HepG2 (cell line): ENCODE results near the gene AGO4. TPM values are rescaled to one million over a fixed set of nuclear protein-coding genes. Genes with fewer than 3 reads are reported as not detected.
A peak's percentile ranks its signal among the peaks of the same experiment; 100 is the strongest.

Experiments
- ATAC-seq: fragments of 200-7000 bp; cut with Tn5 transposase; 3 replicates; pipeline ENCODE4 v1.9.1; 2020; ENCODE audit warnings: mild to moderate bottlenecking, moderate library complexity
- BruUV-seq: library from RNA; stranded (reverse); fragments of 400-500 nt; replicated peaks from 2 replicates; lab custom pipeline; 2021; lab: Mats Ljungman, UMichigan
- CTCF ChIA-PET: fragments of 300-600 bp; formaldehyde crosslinking; extraction: SDS; loops from one replicate; lab custom pipeline; 2021; ENCODE audit warnings: low total read pairs, inconsistent platforms, low intra/inter-chr PET ratio; lab: Yijun Ruan, JAX
- POLR2A ChIA-PET: fragments of 350-600 bp; sonication (Branson Sonifier 250); formaldehyde crosslinking; loops from one replicate; lab custom pipeline; 2020; ENCODE audit warnings: antibody characterized with exemption, inconsistent platforms; lab: Yijun Ruan, JAX
- DNase-seq: peaks from one replicate; pipeline ENCODE4 v3.0.0-alpha.2; 2015; ENCODE audit warnings: low spot score
- FAIRE-seq: peaks from 3 replicates; lab custom pipeline; 2011; peaks lifted over from hg19 to GRCh38; lab: Jason Lieb, UNC
- H2AFZ ChIP-seq: one replicate; pipeline ENCODE4 v1.6.1; 2011; ENCODE audit warnings: low read length, inconsistent platforms
- H3K27ac ChIP-seq: fragments of 300-600 bp; 3 replicates; pipeline ENCODE4 v1.8.0; 2011; ENCODE audit warnings: mixed run types, mild to moderate bottlenecking, mixed read lengths, low read length, inconsistent platforms; ENCODE audit not compliant: insufficient read depth; ENCODE audit errors: extremely low read length
- H3K27me3 ChIP-seq, 2 experiments: fragments of 200-600 bp in 1 of 2; 2 replicates in 1 of 2; 3 replicates in 1 of 2; pipeline versions ENCODE4 v1.6.0 to v1.8.0; 2011; ENCODE audit warnings: low read length in 2 of 2, mild to moderate bottlenecking in 2 of 2, moderate library complexity in 2 of 2, inconsistent platforms in 1 of 2; ENCODE audit not compliant: insufficient read depth in 2 of 2, control insufficient read depth in 1 of 2
- H3K36me3 ChIP-seq, 2 experiments: fragments of 200-600 bp in 1 of 2; replicated peaks in 1 of 2; 2 replicates in 1 of 2; 3 replicates in 1 of 2; pipeline versions ENCODE4 v1.5.1 to v1.8.0; 2011; ENCODE audit warnings: low read length in 2 of 2, inconsistent platforms in 1 of 2; ENCODE audit not compliant: insufficient read depth in 2 of 2, control insufficient read depth in 1 of 2
- H3K4me1 ChIP-seq: 2 replicates; pipeline ENCODE4 v1.5.1; 2012; ENCODE audit warnings: low read length, inconsistent platforms; ENCODE audit not compliant: insufficient read depth
- H3K4me2 ChIP-seq: 2 replicates; pipeline ENCODE4 v1.6.0; 2011; ENCODE audit warnings: low read depth, low read length, inconsistent platforms
- H3K4me3 ChIP-seq, 3 experiments: fragments of 200-600 bp in 1 of 3; sonication (generic), shearing (Covaris generic) in 1 of 3; replicated peaks in 1 of 3; 2 replicates each; pipeline ENCODE4 v1.5.1; 2011 to 2016; ENCODE audit warnings: low read length in 3 of 3, inconsistent platforms in 2 of 3, low read depth in 2 of 3, mild to moderate bottlenecking in 2 of 3, control low read depth in 1 of 3, mixed read lengths in 1 of 3; ENCODE audit not compliant: insufficient read depth in 1 of 3
- H3K79me2 ChIP-seq: one replicate; pipeline ENCODE4 v1.6.1; 2011; ENCODE audit warnings: low read length, inconsistent platforms; ENCODE audit not compliant: insufficient read depth
- H3K9ac ChIP-seq: 2 replicates; pipeline ENCODE4 v1.6.0; 2011; ENCODE audit warnings: mild to moderate bottlenecking, low read depth, low read length, inconsistent platforms; ENCODE audit not compliant: insufficient read depth
- H3K9me3 ChIP-seq: 2 replicates; pipeline ENCODE4 v1.5.1; 2012; ENCODE audit warnings: mild to moderate bottlenecking, low read length
- H4K20me1 ChIP-seq: 2 replicates; pipeline ENCODE4 v1.6.0; 2011; ENCODE audit warnings: inconsistent platforms, mild to moderate bottlenecking, low read length, moderate library complexity; ENCODE audit not compliant: insufficient read depth
- ATAD3A ChIP-seq: sonication (generic); formaldehyde crosslinking; IDR thresholded peaks from 2 replicates; pipeline ENCODE4 v1.4.0; 2020; ENCODE audit warnings: missing genetic modification reagents
- BCL6 ChIP-seq: IDR thresholded peaks from 2 replicates; pipeline ENCODE4 v1.6.1; 2016; ENCODE audit warnings: missing genetic modification reagents, missing compliant biosample characterization
- CENPBD1 ChIP-seq: sonication (generic); formaldehyde crosslinking; IDR thresholded peaks from 2 replicates; pipeline ENCODE4 v1.8.0; 2022; ENCODE audit warnings: missing genetic modification reagents, low read depth, mild to moderate bottlenecking, borderline replicate concordance
- CTCF ChIP-seq: sonication (generic); formaldehyde crosslinking; IDR thresholded peaks from 2 replicates; pipeline ENCODE4 v1.5.0; 2020; ENCODE audit warnings: mild to moderate bottlenecking, missing genetic modification reagents, moderate library complexity
- DDIT3 ChIP-seq: sonication (generic); formaldehyde crosslinking; IDR thresholded peaks from 2 replicates; pipeline ENCODE4 v1.4.0; 2020; ENCODE audit warnings: mild to moderate bottlenecking, missing genetic modification reagents
- DMAP1 ChIP-seq: IDR thresholded peaks from 2 replicates; pipeline ENCODE4 v1.6.1; 2016
- ERF ChIP-seq: IDR thresholded peaks from 2 replicates; pipeline ENCODE4 v1.6.1; 2018; ENCODE audit warnings: missing biosample characterization, missing genetic modification reagents
- HMGXB4 ChIP-seq, 2 experiments: sonication (generic) in 1 of 2; formaldehyde crosslinking in 1 of 2; IDR thresholded peaks; 2 replicates each; pipeline versions ENCODE4 v1.4.0 to v1.6.1; 2018 to 2020; ENCODE audit warnings: missing genetic modification reagents in 2 of 2, borderline replicate concordance in 1 of 2, low read depth in 1 of 2, mild to moderate bottlenecking in 1 of 2, missing biosample characterization in 1 of 2
- JUNB ChIP-seq: sonication (generic); formaldehyde crosslinking; IDR thresholded peaks from 2 replicates; pipeline ENCODE4 v1.8.0; 2022; ENCODE audit warnings: missing genetic modification reagents, mild to moderate bottlenecking, borderline replicate concordance
- NCOA5 ChIP-seq: sonication (generic); formaldehyde crosslinking; IDR thresholded peaks from 2 replicates; pipeline ENCODE4 v1.4.0; 2020; ENCODE audit warnings: missing genetic modification reagents
- REXO4 ChIP-seq: sonication (generic); formaldehyde crosslinking; IDR thresholded peaks from 2 replicates; pipeline ENCODE4 v1.8.0; 2022; ENCODE audit warnings: missing genetic modification reagents, mild to moderate bottlenecking, borderline replicate concordance
- ZFP36L2 ChIP-seq: sonication (generic); formaldehyde crosslinking; IDR thresholded peaks from 2 replicates; pipeline ENCODE4 v1.4.0; 2020; ENCODE audit warnings: missing genetic modification reagents
- ZNF101 ChIP-seq: sonication (generic); formaldehyde crosslinking; IDR thresholded peaks from 2 replicates; pipeline ENCODE4 v1.4.0; 2020; ENCODE audit warnings: mild to moderate bottlenecking, low read depth, missing genetic modification reagents, borderline replicate concordance
- ZNF44 ChIP-seq: sonication (generic); formaldehyde crosslinking; IDR thresholded peaks from 2 replicates; pipeline ENCODE4 v1.5.1; 2020; ENCODE audit warnings: mild to moderate bottlenecking, missing genetic modification reagents
- ZNF501 ChIP-seq: sonication (generic); formaldehyde crosslinking; IDR thresholded peaks from 2 replicates; pipeline ENCODE4 v1.5.1; 2020; ENCODE audit warnings: mild to moderate bottlenecking, moderate library complexity, missing genetic modification reagents
- ZNF546 ChIP-seq: sonication (generic); formaldehyde crosslinking; conservative IDR thresholded peaks from 2 replicates; pipeline ENCODE4 v1.8.1; 2023; ENCODE audit warnings: mild to moderate bottlenecking, missing genetic modification reagents
- ZNF761 ChIP-seq: sonication (generic); formaldehyde crosslinking; conservative IDR thresholded peaks from 2 replicates; pipeline ENCODE4 v1.4.0; 2020; ENCODE audit warnings: mild to moderate bottlenecking, missing genetic modification reagents
- ZNF773 ChIP-seq: sonication (generic); formaldehyde crosslinking; IDR thresholded peaks from 2 replicates; pipeline ENCODE4 v1.4.0; 2020; ENCODE audit warnings: missing genetic modification reagents, borderline replicate concordance
- ZNF780A ChIP-seq: sonication (generic); formaldehyde crosslinking; IDR thresholded peaks from 2 replicates; pipeline ENCODE4 v1.8.0; 2022; ENCODE audit warnings: mild to moderate bottlenecking, missing genetic modification reagents, moderate library complexity
- WGBS: methylation state at CpG from one replicate; pipeline ENCODE4 v1.1.6; 2017; ENCODE audit warnings: low lambda C conversion rate; 5-methylcytosine and 5-hydroxymethylcytosine counted together
- in situ Hi-C: cut with HindIII; loops from 2 replicates; pipeline ENCODE4 v1.10.0; 2017; ENCODE audit warnings: low pct_unique_long_range_greater_than_20kb; ENCODE audit not compliant: extremely low pct_ligation_motif_present
- intact Hi-C: fragments of 100-400 bp; cut with micrococcal nuclease; formaldehyde crosslinking; loops from one replicate; pipeline ENCODE4 v1.10.0; 2022; ENCODE audit not compliant: unreplicated experiment
- polyA plus RNA-seq, 8 experiments: library from polyadenylated mRNA; depleted of rRNA in 3 of 8; stranded (reverse) in 7 of 8; unstranded in 1 of 8; fragments of >200 nt; fragmentation: Illumina TruSeq in 4 of 8; extraction: Trizol in 4 of 8; gene quantifications; 2 replicates each; pipeline versions ENCODE4 v1.2.1 to v1.2.3, GENCODE V29; 2011 to 2016; ENCODE audit warnings: low read depth in 4 of 8, missing spikeins in 1 of 8, mixed read lengths in 1 of 8; ENCODE audit not compliant: insufficient read depth in 1 of 8
- total RNA-seq, 5 experiments: library from RNA; depleted of rRNA; stranded (reverse); fragments of >200 nt; fragmentation: Illumina TruSeq; extraction: Trizol; gene quantifications; 2 replicates each; pipeline ENCODE4 v1.2.3, GENCODE V29; 2016; ENCODE audit warnings: low read depth in 1 of 5

The AGO4 gene
- total and polyA plus RNA-seq, 2 of the 13 experiments (the other 11 are each of a cell fraction or from before 2014, with no cell fraction given): 6.0 to 13.8 TPM

GRCh38 chr1:35856964-35857363 lies 49.1 kb downstream of the AGO4 start:
- no peaks in the 10 kb centered on the region for H4K20me1 ChIP-seq
- WGBS: 40% methylated on average over 1 of the region's 1 CpG
- no peak overlapping the region for H3K9ac ChIP-seq
- in situ Hi-C loops (no loop called here), intact Hi-C loops (no loop called here)
- no peaks in the 10 kb centered on the region for H3K4me1 ChIP-seq
- H3K27me3 ChIP-seq: no peaks in the 10 kb centered on the region
- CTCF ChIA-PET: no interaction called here
- ATAC-seq (no peak), FAIRE-seq (no peak), DNase-seq (no peak)
- H3K36me3 ChIP-seq: peaks cover 3 to 4% of the 10 kb centered on the region in 2 experiments
- H3K9me3 ChIP-seq: no peaks in the 10 kb centered on the region
- H3K79me2 ChIP-seq: no peaks in the 10 kb centered on the region
- H3K4me3 ChIP-seq: no peak overlapping the region
- no peak overlapping the region for H3K4me2 ChIP-seq
- TF ChIP-seq CTCF: no peak
- no peak for TF ChIP-seq ERF (CRISPR knock-in tag)
- TF ChIP-seq HMGXB4 (CRISPR knock-in tag; IDR thresholded peaks at IDR 0.05; ENCODE audit: borderline replicate concordance in 1 of 2, low read depth in 1 of 2): no peak
- TF ChIP-seq JUNB (CRISPR knock-in tag): no peak
- no peak for TF ChIP-seq BCL6 (CRISPR knock-in tag)
- no peak for TF ChIP-seq DDIT3 (CRISPR knock-in tag)
- no peak for TF ChIP-seq REXO4
- TF ChIP-seq ZNF773 (CRISPR knock-in tag): no peak
- no peak for TF ChIP-seq NCOA5 (CRISPR knock-in tag)
- TF ChIP-seq CENPBD1: no peak
- no peak for TF ChIP-seq ZNF101 (CRISPR knock-in tag)
- TF ChIP-seq ZFP36L2 (CRISPR knock-in tag): no peak
- no peak for TF ChIP-seq ATAD3A (CRISPR knock-in tag)
- TF ChIP-seq ZNF761 (CRISPR knock-in tag): no peak
- TF ChIP-seq ZNF44 (CRISPR knock-in tag): no peak
- no peak for TF ChIP-seq ZNF780A (CRISPR knock-in tag)
- TF ChIP-seq ZNF501 (CRISPR knock-in tag): no peak
- TF ChIP-seq ZNF546 (CRISPR knock-in tag): no peak
- no peak for TF ChIP-seq DMAP1 (CRISPR knock-in tag)
- TF ChIP-seq, all 625 proteins: peak for 0
- TSS peak; percentile 29 for BruUV-seq
- Histone ChIP-seq H3K27ac (no peak overlapping the region), H2AFZ (no peak overlapping the region)
- POLR2A ChIA-PET: no interaction called here
